GM10847 (cell line): Measurements from ENCODE around the gene PRSS12.

ENCODE experiments used
- POLR2A ChIP-seq: IDR thresholded peaks from 2 replicates; pipeline ENCODE4 v1.6.1; 2011; ENCODE audit not compliant: insufficient read length; ENCODE audit errors: extremely low read depth

Gene PRSS12

DNA sequence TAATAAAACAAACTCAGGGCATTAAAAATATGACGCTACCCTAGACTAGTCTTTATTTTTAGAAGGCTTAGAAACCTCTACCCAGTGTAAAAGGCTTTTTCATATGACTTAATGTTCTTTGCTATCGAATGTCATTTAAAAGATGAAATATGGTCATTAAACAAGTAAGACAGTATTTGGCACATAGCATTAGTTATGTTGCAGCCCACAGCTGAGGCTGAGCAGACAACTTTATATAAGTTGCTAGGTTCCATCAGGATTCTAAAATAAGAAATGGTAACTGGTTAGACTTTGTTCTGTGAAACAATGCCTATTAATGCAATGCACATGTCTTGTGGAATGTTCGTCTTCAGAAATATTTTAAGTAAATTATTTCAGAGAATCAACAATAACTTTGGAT, 10.4 kb upstream of the PRSS12 start:
- no peak for TF ChIP-seq POLR2A

DNA sequence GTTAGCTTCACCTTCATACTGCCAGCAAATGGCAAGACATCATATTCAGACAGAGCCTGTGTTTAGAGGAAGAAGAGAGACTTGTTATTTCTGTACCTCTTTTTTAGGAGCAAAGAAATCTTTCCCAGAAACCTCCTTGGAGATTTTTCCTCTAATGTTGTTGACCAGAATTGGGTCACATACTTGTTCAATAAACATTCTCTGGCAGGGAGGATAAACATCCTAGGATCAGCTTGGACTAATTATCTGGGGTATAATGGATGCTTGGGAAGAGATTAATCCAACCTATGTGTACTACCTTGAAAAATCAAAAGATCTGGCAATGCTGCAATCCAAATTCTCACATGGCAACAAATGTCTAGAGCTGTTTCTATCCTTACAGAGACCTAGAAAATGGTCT, 8.4 kb upstream of the PRSS12 start:
- no peak for TF ChIP-seq POLR2A

DNA sequence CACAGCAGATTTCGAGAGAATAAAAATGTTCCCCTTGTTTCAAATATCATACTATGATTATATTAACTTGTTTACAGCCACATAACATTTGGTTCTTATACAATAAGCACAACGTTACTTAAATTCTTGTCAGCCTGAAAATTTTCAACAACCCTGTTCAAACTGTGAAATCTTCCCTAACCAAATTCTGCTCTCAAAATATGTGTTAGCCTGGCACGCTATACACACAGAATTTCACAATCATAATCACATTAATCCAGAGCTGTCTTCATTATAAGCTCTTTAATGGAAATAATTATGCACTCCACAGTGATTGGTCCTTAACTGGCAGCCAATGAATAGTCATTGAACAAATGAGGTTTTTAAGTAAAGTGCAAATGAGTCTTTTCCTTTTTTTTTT, 7.3 kb upstream of the PRSS12 start:
- no peak for TF ChIP-seq POLR2A

DNA sequence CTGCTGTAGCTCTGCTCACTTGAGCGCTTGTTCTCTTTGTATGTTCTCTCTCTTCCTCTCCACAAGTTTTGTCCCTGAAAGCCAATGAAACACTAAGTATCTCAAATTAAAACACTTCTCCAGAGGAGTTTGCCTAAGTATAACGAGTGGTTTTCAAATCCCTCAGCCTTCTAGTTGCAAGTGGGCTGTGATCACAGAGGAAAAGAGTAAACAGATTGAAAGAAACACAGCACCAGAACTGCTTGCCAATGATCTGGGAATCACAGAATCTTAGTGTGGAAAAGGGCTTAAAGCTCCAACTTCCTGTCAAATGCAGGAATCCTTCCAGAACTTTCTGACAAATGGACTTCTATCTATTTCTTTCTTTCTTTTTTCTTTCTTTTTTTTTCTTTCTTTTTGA, 4.8 kb upstream of the PRSS12 start:
- no peak for TF ChIP-seq POLR2A

DNA sequence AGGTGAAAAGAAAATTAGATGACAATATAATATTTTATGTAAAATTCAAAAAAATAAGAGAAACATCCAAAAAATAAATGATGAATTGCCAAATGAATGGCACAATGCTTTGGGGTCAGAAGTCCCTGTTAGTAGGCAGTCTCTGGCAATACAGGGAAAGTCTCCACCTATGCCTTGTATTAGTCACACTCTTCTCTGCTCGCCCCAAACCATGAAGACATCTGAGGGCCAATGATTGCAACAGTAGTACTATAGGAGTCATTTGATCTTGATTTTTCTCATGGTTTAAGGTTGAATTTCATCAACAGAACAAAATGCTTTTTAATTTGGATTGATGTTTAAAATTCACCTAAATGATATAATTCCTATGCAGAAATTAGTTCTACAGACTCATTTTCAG, 3.9 kb upstream of the PRSS12 start:
- TF ChIP-seq POLR2A: no peak

DNA sequence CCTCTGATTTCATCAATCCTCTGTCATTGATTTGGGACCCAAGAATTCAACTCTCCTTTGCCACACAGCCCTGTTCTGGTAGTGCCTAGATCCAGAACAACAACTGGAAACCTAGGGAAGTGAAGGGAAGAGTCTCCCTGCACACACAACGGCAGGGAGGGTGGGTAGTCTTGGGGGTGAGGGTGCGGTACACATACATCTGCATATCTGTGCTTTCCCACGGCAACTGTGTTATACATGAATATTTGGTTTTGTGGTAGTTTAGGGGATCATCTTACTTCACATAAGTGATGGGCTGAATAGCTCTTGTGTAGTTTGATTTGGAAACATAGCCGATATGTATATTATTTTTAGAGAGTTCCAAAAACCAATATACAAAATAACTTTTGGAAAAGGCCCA, 3.3 kb upstream of the PRSS12 start:
- no peak for TF ChIP-seq POLR2A

DNA sequence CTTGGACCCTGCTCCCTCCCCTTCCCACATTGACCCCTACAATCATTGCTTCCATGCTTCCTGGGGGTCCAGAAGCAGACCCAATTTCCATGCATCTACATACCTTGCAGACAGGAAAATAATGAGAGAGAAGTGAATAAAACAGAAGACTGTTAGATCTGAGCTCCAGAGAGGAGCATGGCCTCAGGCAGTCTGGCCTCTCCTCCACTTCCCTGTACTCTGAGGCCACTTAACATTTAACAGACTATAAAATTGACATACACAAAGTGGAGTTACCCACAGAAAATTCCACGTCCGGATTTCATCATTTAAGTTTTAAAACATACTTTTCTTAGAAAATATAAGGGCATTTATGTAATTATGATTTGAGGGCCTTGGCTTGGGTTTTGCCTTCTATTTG, 2.1 kb upstream of the PRSS12 start:
- no peak for TF ChIP-seq POLR2A

DNA sequence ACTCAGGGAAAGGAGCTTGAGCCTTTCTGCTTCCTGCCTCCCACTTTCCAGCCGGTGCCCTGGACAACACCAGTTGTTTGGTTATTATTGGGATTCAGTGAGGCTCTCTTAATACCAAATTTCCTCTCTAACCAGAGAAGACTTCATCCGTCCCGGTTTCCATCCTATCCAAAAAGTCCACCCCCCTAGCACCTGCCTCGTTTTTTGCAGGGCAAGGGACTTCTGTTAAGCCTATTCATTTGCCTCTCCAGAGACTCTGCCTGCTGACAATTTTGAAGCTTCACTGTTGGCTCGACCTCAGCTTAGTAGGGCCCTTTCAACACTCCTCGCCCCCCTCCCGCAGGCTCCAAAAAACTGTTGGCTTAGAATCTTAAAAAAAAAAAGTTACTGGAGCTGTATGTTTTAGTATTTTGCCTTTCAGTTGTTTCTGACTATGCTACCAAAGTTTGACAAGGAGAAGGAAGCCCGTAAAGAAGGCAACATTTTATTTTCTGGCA, 779 bp upstream of the PRSS12 start:
- TF ChIP-seq POLR2A: no peak

DNA sequence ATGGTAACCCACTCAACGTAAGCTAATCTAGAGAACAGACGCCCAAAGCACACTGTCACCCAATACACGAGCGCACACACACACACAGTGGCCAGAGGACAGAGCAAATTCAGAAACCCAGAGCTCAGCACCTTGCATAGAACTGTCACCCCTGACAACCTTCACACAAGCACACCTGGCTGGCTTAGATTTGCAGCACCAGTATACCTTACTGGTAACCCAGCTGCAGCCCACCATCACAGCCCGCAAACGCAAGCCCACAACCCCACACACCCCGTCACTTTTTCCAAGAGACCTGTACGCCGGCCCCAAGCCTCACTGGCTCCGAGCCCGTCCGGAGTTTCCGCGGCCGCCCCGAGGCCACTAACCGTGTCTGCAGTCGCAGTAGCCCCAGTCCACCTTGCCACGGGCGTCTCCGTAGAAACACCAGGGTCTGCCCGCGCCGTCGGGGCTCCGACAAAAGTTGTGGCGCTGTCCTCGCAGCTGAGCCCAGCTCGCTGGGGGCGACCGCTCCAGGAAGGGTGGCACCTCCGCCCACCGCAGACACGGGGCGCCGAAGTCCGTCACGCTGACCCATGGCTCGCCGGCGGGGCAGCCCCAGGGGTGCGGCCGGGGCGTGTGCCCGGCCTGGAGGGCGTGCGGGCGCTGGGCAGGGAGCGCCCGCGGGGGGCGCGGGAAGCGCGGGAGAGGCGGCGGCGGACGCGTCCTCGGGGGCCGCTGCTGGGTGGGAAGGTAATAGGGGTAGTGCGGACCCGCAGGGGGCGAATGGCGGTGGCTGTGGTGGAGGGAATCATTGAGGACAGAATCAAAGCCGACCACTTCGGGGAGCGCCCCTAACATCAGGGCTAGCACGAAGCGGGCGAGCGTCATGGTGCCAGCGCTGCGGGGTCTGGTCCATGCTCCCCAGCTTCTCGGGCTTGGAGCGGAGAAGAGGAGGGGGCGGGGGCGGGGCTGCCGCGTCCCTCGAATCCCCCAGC, 664 bp downstream of the PRSS12 start:
- no peak for TF ChIP-seq POLR2A

DNA sequence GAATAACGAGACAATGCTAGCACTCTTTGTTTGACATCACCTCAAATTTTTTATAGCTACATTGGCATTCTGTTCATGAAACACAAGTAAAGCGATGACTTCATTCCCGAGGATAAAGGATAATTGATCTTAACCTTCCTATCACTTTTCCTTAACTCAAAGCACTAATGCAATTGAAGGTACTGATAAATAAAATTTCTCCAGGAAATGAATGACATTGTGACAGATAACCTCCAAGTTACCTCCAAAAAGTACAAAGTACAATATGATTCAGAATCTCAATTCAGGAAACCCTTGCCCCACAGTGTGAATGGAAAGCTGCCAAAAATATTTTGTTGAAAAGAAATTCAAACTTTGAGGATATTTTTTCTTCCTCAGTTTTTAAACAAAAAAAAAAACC, 1.8 kb downstream of the PRSS12 start:
- TF ChIP-seq POLR2A: no peak

DNA sequence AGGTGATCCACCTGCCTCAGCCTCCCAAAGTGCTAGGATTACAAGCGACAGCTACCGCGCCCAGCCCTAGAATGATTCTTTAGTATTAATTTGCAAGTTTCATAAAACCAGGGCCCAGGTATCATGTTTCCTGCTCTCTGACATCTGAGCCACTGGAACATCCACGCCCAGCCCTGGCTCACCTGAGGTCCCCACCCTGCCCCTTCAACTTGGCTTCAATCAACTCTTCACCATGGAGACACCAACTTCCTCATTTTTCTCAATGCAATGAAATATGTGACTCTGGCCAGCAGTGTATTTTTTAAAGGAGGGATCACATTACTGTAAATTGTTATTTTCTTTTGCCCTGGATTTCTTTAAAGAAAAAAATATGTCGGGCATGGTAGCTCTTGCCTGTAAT, 3.9 kb downstream of the PRSS12 start:
- TF ChIP-seq POLR2A: no peak

DNA sequence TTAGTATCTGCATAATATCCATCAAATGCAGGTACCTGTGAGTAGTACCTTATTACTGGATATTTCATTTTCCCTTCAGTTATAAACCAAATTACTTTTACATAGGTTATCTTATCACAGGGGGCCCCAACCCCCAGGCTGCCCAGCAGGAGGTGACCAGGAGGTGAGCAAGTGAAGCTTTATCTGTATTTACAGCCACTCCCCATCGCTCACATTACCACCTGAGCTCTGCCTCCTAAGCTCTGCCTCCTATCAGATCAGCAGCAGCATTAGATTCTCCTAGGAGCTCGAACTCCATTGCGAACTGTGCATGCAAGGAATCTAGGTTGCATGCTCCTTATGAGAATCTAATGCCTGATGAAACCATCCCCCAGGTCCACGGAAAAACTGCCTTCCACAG, 6.3 kb downstream of the PRSS12 start:
- TF ChIP-seq POLR2A: no peak

DNA sequence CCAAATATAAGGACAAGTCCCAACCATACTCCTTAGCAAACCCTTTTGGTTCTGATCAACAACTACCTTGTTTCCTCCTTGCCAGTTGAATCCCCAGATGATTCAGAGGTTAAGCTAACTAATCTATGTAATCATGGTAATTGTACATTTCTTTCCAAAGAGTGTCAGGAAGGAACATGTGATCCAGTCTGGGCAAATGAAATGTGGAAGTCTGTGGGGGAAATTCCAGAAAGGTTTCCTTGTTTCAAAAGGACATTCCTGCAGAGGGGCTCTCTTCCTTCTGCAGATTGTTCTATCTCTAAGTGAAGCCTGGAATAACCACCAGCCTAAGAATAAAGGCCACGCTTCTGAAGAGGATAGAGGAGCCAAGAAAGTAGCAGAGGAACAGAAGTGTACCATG, 7.0 kb downstream of the PRSS12 start:
- no peak for TF ChIP-seq POLR2A

DNA sequence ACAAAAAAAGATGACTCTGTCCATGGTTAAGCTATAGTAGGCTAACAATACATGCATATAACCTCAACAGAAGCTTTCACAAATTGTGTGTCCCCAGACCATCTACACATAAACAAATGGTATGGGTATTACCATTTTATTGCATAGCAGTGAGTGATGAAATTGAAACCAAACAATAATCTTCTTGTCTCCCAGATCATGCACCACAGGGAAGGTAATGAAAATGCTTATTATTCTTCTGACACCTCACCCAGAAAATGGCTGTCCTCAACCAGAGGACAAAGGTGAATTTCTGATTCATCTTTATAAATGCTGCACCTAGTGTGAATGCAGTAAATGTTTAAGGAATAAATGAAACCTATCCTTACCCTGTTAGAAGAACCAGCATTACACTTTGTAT, 8.0 kb downstream of the PRSS12 start:
- no peak for TF ChIP-seq POLR2A

DNA sequence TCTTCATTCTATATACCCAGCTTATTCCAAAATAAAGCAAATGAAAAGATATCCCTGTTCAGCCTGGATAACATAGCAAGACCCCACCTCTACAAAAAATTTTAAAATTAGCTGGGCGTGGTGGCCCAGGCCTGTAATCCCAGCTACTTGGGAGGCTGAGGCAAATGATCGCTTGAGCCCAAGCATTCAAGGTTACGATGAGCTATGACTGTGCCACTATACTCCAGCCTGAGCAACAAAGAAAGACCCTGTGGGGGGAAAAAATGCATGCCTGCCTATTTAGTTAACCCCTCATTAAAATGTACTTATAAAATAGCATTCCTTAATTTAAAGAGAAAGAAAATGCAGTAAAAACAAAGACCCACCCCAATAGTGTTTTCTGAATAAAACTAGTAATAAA, 9.3 kb downstream of the PRSS12 start:
- TF ChIP-seq POLR2A: no peak

DNA sequence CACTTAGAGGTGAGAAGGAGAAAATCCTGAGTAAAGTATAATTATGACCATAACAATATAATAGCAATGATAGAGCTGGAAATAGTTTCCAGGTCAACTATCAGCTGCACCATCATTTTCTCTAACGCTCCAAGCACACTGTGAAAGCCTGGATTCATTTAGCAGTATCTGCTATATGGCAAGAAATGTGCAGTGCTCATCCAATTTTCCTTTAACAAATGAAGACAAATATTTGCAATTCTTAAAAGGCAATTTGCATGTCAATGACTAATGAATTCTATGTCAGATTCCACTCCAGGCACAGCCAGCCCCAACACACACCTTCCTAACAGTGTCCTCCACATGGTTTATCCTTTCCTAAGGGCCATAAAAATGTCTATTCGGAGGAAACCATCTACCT, 12.7 kb downstream of the PRSS12 start:
- no peak for TF ChIP-seq POLR2A
